Measurements from ENCODE around the gene IL16.

- TF ChIP-seq, protein P1, sequence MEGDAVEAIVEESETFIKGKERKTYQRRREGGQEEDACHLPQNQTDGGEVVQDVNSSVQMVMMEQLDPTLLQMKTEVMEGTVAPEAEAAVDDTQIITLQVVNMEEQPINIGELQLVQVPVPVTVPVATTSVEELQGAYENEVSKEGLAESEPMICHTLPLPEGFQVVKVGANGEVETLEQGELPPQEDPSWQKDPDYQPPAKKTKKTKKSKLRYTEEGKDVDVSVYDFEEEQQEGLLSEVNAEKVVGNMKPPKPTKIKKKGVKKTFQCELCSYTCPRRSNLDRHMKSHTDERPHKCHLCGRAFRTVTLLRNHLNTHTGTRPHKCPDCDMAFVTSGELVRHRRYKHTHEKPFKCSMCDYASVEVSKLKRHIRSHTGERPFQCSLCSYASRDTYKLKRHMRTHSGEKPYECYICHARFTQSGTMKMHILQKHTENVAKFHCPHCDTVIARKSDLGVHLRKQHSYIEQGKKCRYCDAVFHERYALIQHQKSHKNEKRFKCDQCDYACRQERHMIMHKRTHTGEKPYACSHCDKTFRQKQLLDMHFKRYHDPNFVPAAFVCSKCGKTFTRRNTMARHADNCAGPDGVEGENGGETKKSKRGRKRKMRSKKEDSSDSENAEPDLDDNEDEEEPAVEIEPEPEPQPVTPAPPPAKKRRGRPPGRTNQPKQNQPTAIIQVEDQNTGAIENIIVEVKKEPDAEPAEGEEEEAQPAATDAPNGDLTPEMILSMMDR (IDR thresholded peaks at IDR 0.05), result no peak
- no peak for TF ChIP-seq TP53 (CRISPR knock-in tag; IDR thresholded peaks at IDR 0.05)
Measured at GRCh38 chr15:81175496-81175895, 21.2 kb upstream of the IL16 start.
